ENCODE results near the gene RAP1GDS1. TPM values are rescaled to one million over a fixed set of nuclear protein-coding genes. Genes with fewer than 3 reads are reported as not detected.

The RAP1GDS1 gene
- total and polyA plus RNA-seq, 2 of the 13 experiments (the other 11 are each of a cell fraction or from before 2014, with no cell fraction given), result 19.3 to 42.5 TPM

DNA sequence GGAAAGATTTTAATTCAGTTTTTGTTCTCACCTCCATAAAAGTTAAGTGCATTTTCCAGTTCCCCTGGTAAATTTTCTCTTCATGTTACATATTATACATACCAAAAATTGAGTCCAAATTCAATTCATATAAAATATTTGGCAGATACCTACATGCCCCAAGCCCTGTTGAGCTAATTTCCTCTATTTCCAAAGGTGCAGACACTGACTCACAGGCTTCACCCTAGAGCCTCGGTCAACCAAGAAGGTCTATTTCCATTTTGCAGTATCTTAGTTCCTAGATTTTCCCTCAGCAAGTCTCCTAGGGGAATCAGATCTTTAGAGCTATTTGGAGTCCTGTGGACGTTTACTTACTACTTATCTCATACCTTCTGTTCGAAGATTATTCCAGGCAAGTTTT, 222.8 kb downstream of the RAP1GDS1 start:
- BruUV-seq (replicated peaks), result no TSS peak
- Histone ChIP-seq H3K36me3 (replicated peaks in 1 of 2; ENCODE audit: control insufficient read depth in 1 of 2, insufficient read depth in 2 of 2, low read length in 2 of 2) (no peaks in the 10 kb centered on the region), H3K4me1 (ENCODE audit: insufficient read depth, low read length) (0 out of 2 replicates have a peak, but pooled peaks cover 6% of the 10 kb centered on the region), H2AFZ (ENCODE audit: low read length) (no peak overlapping the region), H3K9ac (ENCODE audit: insufficient read depth, low read depth, low read length) (no peak overlapping the region), H3K27ac (ENCODE audit: extremely low read length, insufficient read depth, low read length) (no peak overlapping the region), H3K9me3 (ENCODE audit: low read length) (no peaks in the 10 kb centered on the region), H4K20me1 (ENCODE audit: insufficient read depth, low read length) (no peaks in the 10 kb centered on the region), H3K79me2 (ENCODE audit: insufficient read depth, low read length) (no peaks in the 10 kb centered on the region), H3K27me3 (ENCODE audit: control insufficient read depth in 1 of 2, insufficient read depth in 2 of 2, low read length in 2 of 2) (peaks cover 0 to 10% of the 10 kb centered on the region in 2 experiments; a peak in 1 of 5 replicates), H3K4me3 (replicated peaks in 1 of 3; ENCODE audit: insufficient read depth in 1 of 3, low read depth in 2 of 3, low read length in 3 of 3) (no peak overlapping the region), H3K4me2 (ENCODE audit: low read depth, low read length) (no peak overlapping the region)
- FAIRE-seq (no peak), DNase-seq (ENCODE audit: low spot score) (no peak), ATAC-seq (no peak)
- intact Hi-C loops (cut with micrococcal nuclease; ENCODE audit: unreplicated experiment), result no loop called here
- POLR2A ChIA-PET, result no interaction called here
- CTCF ChIA-PET (ENCODE audit: low intra/inter-chr PET ratio, low total read pairs), result no interaction called here
- WGBS (ENCODE audit: low lambda C conversion rate), result 36% methylated on average over 3 of the region's 3 CpGs
- in situ Hi-C loops (cut with HindIII; ENCODE audit: extremely low pct_ligation_motif_present, low pct_unique_long_range_greater_than_20kb), result no loop called here
- TF ChIP-seq, protein P1, sequence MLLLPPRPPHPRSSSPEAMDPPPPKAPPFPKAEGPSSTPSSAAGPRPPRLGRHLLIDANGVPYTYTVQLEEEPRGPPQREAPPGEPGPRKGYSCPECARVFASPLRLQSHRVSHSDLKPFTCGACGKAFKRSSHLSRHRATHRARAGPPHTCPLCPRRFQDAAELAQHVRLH (CRISPR knock-in tag; IDR thresholded peaks at IDR 0.05; ENCODE audit: borderline replicate concordance, low read depth), result no peak
- no peak for TF ChIP-seq ZNF24 (IDR thresholded peaks at IDR 0.05)
- no peak for TF ChIP-seq ZNF235 (CRISPR knock-in tag; IDR thresholded peaks at IDR 0.05; ENCODE audit: borderline replicate concordance)
- TF ChIP-seq, protein P2, sequence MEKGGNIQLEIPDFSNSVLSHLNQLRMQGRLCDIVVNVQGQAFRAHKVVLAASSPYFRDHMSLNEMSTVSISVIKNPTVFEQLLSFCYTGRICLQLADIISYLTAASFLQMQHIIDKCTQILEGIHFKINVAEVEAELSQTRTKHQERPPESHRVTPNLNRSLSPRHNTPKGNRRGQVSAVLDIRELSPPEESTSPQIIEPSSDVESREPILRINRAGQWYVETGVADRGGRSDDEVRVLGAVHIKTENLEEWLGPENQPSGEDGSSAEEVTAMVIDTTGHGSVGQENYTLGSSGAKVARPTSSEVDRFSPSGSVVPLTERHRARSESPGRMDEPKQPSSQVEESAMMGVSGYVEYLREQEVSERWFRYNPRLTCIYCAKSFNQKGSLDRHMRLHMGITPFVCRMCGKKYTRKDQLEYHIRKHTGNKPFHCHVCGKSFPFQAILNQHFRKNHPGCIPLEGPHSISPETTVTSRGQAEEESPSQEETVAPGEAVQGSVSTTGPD (CRISPR knock-in tag; IDR thresholded peaks at IDR 0.05), result no peak
- TF ChIP-seq NAIF1 (CRISPR knock-in tag; IDR thresholded peaks at IDR 0.05; ENCODE audit: borderline replicate concordance), result no peak
- TF ChIP-seq, protein P3, sequence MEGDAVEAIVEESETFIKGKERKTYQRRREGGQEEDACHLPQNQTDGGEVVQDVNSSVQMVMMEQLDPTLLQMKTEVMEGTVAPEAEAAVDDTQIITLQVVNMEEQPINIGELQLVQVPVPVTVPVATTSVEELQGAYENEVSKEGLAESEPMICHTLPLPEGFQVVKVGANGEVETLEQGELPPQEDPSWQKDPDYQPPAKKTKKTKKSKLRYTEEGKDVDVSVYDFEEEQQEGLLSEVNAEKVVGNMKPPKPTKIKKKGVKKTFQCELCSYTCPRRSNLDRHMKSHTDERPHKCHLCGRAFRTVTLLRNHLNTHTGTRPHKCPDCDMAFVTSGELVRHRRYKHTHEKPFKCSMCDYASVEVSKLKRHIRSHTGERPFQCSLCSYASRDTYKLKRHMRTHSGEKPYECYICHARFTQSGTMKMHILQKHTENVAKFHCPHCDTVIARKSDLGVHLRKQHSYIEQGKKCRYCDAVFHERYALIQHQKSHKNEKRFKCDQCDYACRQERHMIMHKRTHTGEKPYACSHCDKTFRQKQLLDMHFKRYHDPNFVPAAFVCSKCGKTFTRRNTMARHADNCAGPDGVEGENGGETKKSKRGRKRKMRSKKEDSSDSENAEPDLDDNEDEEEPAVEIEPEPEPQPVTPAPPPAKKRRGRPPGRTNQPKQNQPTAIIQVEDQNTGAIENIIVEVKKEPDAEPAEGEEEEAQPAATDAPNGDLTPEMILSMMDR (CRISPR knock-in tag; IDR thresholded peaks at IDR 0.05), result no peak
- TF ChIP-seq RXRB (CRISPR knock-in tag; IDR thresholded peaks at IDR 0.05; ENCODE audit: borderline replicate concordance), result no peak
- TF ChIP-seq, protein P4, sequence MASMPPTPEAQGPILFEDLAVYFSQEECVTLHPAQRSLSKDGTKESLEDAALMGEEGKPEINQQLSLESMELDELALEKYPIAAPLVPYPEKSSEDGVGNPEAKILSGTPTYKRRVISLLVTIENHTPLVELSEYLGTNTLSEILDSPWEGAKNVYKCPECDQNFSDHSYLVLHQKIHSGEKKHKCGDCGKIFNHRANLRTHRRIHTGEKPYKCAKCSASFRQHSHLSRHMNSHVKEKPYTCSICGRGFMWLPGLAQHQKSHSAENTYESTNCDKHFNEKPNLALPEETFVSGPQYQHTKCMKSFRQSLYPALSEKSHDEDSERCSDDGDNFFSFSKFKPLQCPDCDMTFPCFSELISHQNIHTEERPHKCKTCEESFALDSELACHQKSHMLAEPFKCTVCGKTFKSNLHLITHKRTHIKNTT (CRISPR knock-in tag; IDR thresholded peaks at IDR 0.05), result no peak
- no peak for TF ChIP-seq CENPX (CRISPR knock-in tag; IDR thresholded peaks at IDR 0.05)
- TF ChIP-seq, protein P5, sequence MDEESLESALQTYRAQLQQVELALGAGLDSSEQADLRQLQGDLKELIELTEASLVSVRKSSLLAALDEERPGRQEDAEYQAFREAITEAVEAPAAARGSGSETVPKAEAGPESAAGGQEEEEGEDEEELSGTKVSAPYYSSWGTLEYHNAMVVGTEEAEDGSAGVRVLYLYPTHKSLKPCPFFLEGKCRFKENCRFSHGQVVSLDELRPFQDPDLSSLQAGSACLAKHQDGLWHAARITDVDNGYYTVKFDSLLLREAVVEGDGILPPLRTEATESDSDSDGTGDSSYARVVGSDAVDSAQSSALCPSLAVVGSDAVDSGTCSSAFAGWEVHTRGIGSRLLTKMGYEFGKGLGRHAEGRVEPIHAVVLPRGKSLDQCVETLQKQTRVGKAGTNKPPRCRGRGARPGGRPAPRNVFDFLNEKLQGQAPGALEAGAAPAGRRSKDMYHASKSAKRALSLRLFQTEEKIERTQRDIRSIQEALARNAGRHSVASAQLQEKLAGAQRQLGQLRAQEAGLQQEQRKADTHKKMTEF (CRISPR knock-in tag; IDR thresholded peaks at IDR 0.05), result no peak
- no peak for TF ChIP-seq GLI4 (CRISPR knock-in tag; IDR thresholded peaks at IDR 0.05; ENCODE audit: borderline replicate concordance)
- no peak for TF ChIP-seq BCL6 (CRISPR knock-in tag; IDR thresholded peaks at IDR 0.05)
- TF ChIP-seq, protein P6, sequence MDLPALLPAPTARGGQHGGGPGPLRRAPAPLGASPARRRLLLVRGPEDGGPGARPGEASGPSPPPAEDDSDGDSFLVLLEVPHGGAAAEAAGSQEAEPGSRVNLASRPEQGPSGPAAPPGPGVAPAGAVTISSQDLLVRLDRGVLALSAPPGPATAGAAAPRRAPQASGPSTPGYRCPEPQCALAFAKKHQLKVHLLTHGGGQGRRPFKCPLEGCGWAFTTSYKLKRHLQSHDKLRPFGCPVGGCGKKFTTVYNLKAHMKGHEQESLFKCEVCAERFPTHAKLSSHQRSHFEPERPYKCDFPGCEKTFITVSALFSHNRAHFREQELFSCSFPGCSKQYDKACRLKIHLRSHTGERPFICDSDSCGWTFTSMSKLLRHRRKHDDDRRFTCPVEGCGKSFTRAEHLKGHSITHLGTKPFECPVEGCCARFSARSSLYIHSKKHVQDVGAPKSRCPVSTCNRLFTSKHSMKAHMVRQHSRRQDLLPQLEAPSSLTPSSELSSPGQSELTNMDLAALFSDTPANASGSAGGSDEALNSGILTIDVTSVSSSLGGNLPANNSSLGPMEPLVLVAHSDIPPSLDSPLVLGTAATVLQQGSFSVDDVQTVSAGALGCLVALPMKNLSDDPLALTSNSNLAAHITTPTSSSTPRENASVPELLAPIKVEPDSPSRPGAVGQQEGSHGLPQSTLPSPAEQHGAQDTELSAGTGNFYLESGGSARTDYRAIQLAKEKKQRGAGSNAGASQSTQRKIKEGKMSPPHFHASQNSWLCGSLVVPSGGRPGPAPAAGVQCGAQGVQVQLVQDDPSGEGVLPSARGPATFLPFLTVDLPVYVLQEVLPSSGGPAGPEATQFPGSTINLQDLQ (CRISPR knock-in tag; IDR thresholded peaks at IDR 0.05), result no peak

All from HepG2 (cell line).